Upper lobe of left lung (tissue), 4 donors: ENCODE measurements around the gene SLC8A3.

ENCODE experiments used
- EP300 ChIP-seq, 4 donors: sonication (generic); formaldehyde crosslinking; IDR thresholded peaks; one replicate each; pipeline ENCODE4 v1.5.1; 2017; ENCODE audit warnings: antibody characterized with exemption in 4 of 4, control low read depth in 2 of 4
- POLR2A ChIP-seq, 4 donors: fragments of 450-650 bp; IDR thresholded peaks; one replicate each; pipeline ENCODE4 v1.5.1; 2016 to 2017; ENCODE audit warnings: antibody characterized with exemption in 4 of 4, mild to moderate bottlenecking in 2 of 4
- TF ChIP-seq, protein P1 (sequence below), 6 experiments: fragments of 450-650 bp in 4 of 6; fragments of 200-600 bp in 2 of 6; sonication (generic) in 2 of 6; IDR thresholded peaks; one replicate each; pipeline ENCODE4 v1.5.1; 2016 to 2019; ENCODE audit warnings: antibody characterized with exemption in 6 of 6

DNA sequence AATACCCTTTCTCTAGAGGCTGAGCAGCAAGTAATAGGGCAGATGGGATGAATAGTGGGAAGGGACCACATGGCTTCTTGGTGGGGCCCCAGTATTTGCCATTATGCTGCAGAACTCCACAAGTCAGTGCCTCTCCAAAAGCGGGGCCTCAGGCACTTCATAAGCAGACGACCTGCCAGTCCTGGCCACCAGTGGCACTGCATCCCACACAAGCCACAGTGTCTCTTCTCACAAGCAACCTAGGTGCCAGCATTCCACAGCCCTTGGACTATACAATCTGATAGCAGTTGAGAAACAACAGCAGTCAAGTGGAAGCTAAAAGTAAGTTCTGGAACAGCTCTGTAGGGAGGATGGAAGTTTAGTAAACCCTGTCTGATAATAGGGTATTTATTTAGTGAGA lies 4.2 kb upstream of the SLC8A3 start:
- TF ChIP-seq POLR2A (IDR thresholded peaks at IDR 0.05) = no peak
- TF ChIP-seq EP300 (IDR thresholded peaks at IDR 0.05) = no peak
- TF ChIP-seq, protein P1, sequence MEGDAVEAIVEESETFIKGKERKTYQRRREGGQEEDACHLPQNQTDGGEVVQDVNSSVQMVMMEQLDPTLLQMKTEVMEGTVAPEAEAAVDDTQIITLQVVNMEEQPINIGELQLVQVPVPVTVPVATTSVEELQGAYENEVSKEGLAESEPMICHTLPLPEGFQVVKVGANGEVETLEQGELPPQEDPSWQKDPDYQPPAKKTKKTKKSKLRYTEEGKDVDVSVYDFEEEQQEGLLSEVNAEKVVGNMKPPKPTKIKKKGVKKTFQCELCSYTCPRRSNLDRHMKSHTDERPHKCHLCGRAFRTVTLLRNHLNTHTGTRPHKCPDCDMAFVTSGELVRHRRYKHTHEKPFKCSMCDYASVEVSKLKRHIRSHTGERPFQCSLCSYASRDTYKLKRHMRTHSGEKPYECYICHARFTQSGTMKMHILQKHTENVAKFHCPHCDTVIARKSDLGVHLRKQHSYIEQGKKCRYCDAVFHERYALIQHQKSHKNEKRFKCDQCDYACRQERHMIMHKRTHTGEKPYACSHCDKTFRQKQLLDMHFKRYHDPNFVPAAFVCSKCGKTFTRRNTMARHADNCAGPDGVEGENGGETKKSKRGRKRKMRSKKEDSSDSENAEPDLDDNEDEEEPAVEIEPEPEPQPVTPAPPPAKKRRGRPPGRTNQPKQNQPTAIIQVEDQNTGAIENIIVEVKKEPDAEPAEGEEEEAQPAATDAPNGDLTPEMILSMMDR (IDR thresholded peaks at IDR 0.05) = no peak
